Fibroblast of skin of left quadriceps (primary cell): ENCODE measurements around the gene DIP2B.

Experiments used
- DNase-seq, 2 experiments: peaks; one replicate each; pipeline ENCODE4 v3.0.0-alpha.2; 2013; ENCODE audit warnings: low read depth in 2 of 2

DIP2B gene

GRCh38 chr12:50611021-50611744, 106.4 kb downstream of the DIP2B start:
- DNase-seq, result no peak

- DNase-seq, result no peak
Observed at GRCh38 chr12:50612882-50613281, 108.1 kb downstream of the DIP2B start.

GRCh38 chr12:50613463-50613862, 108.7 kb downstream of the DIP2B start:
- no peak for DNase-seq

GRCh38 chr12:50614167-50614759, 109.5 kb downstream of the DIP2B start:
- DNase-seq, result no peak

GRCh38 chr12:50615145-50615906, 110.5 kb downstream of the DIP2B start:
- no peak for DNase-seq

GRCh38 chr12:50615907-50616296, 111.1 kb downstream of the DIP2B start:
- DNase-seq, result no peak

GRCh38 chr12:50617657-50618056, 112.9 kb downstream of the DIP2B start:
- DNase-seq, result no peak

GRCh38 chr12:50618864-50619609, 114.3 kb downstream of the DIP2B start:
- no peak for DNase-seq

- DNase-seq, result no peak
Observed at GRCh38 chr12:50619610-50619958, 114.8 kb downstream of the DIP2B start.

- DNase-seq, result peak; percentile 74 to 79
Observed at GRCh38 chr12:50620109-50620977, 115.6 kb downstream of the DIP2B start.

- no peak for DNase-seq
Observed at GRCh38 chr12:50620978-50621360, 116.2 kb downstream of the DIP2B start.

GRCh38 chr12:50621399-50622300, 116.9 kb downstream of the DIP2B start:
- DNase-seq, result no peak

- DNase-seq, result no peak
Observed at GRCh38 chr12:50625029-50625925, 120.5 kb downstream of the DIP2B start.

GRCh38 chr12:50626026-50626425, 121.2 kb downstream of the DIP2B start:
- DNase-seq, result no peak

GRCh38 chr12:50627491-50627890, 122.7 kb downstream of the DIP2B start:
- DNase-seq, result no peak

- no peak for DNase-seq
Observed at GRCh38 chr12:50628394-50628793, 123.6 kb downstream of the DIP2B start.

- no peak for DNase-seq
Observed at GRCh38 chr12:50633955-50634354, 129.2 kb downstream of the DIP2B start.

GRCh38 chr12:50634379-50634778, 129.6 kb downstream of the DIP2B start:
- no peak for DNase-seq

- DNase-seq, result no peak
Observed at GRCh38 chr12:50635364-50635763, 130.6 kb downstream of the DIP2B start.
